H9 (cell line): ENCODE measurements around the gene ARMC5. TPM values are rescaled to one million over a fixed set of nuclear protein-coding genes. Genes with fewer than 3 reads are reported as not detected.

ENCODE experiments used
- DNase-seq: peaks from one replicate; pipeline ENCODE4 v3.0.0-alpha.2; 2017
- H2AFZ ChIP-seq: one replicate; pipeline ENCODE4 v1.6.1; 2013; ENCODE audit warnings: mild to moderate bottlenecking, low read length, control low read depth, moderate library complexity
- H2AK5ac ChIP-seq: 2 replicates; pipeline ENCODE4 v1.6.1; 2013; ENCODE audit warnings: low read length, control low read depth, mixed read lengths; ENCODE audit not compliant: insufficient read length
- H2BK120ac ChIP-seq: one replicate; pipeline ENCODE4 v1.6.1; 2013; ENCODE audit warnings: low read depth, mild to moderate bottlenecking, low read length, control low read depth, inconsistent platforms; ENCODE audit not compliant: poor library complexity, severe bottlenecking
- H2BK12ac ChIP-seq: 2 replicates; pipeline ENCODE4 v1.6.1; 2013; ENCODE audit warnings: low read length, control low read depth, mixed read lengths, low read depth; ENCODE audit not compliant: insufficient read length
- H2BK15ac ChIP-seq: 2 replicates; pipeline ENCODE4 v1.6.1; 2013; ENCODE audit warnings: low read depth, low read length, control low read depth
- H2BK20ac ChIP-seq: one replicate; pipeline ENCODE4 v1.6.1; 2013; ENCODE audit warnings: low read depth, mild to moderate bottlenecking, low read length, control low read depth, inconsistent platforms; ENCODE audit not compliant: poor library complexity, severe bottlenecking
- H2BK5ac ChIP-seq: 2 replicates; pipeline ENCODE4 v1.6.1; 2013; ENCODE audit warnings: low read length, control low read depth, mixed read lengths; ENCODE audit not compliant: insufficient read length
- H3K14ac ChIP-seq: 2 replicates; pipeline ENCODE4 v1.6.1; 2013; ENCODE audit warnings: low read length, control low read depth; ENCODE audit not compliant: insufficient read depth
- H3K18ac ChIP-seq: 2 replicates; pipeline ENCODE4 v1.6.1; 2013; ENCODE audit warnings: low read depth, mild to moderate bottlenecking, mixed read lengths, low read length, control low read depth; ENCODE audit not compliant: insufficient read length
- H3K23ac ChIP-seq: 2 replicates; pipeline ENCODE4 v1.6.1; 2013; ENCODE audit warnings: low read length, control low read depth, mixed read lengths, low read depth; ENCODE audit not compliant: insufficient read length
- H3K23me2 ChIP-seq: 2 replicates; pipeline ENCODE4 v1.6.1; 2013; ENCODE audit warnings: low read depth, mild to moderate bottlenecking, mixed read lengths, low read length, control low read depth; ENCODE audit not compliant: insufficient read length, poor library complexity, severe bottlenecking
- H3K27ac ChIP-seq: 2 replicates; pipeline ENCODE4 v1.5.1; 2013; ENCODE audit warnings: low read length, control low read depth, mixed read lengths, low read depth; ENCODE audit not compliant: insufficient read length
- H3K27me3 ChIP-seq: 2 replicates; pipeline ENCODE4 v1.6.1; 2013; ENCODE audit warnings: low read length, control low read depth, inconsistent platforms; ENCODE audit not compliant: insufficient read depth
- H3K4ac ChIP-seq: 2 replicates; pipeline ENCODE4 v1.6.1; 2013; ENCODE audit warnings: low read depth, mild to moderate bottlenecking, control low read depth, inconsistent platforms, low read length, moderate library complexity
- H3K4me1 ChIP-seq: 2 replicates; pipeline ENCODE4 v1.6.1; 2013; ENCODE audit warnings: low read length, control low read depth, inconsistent platforms; ENCODE audit not compliant: insufficient read depth
- H3K4me2 ChIP-seq: 2 replicates; pipeline ENCODE4 v1.6.1; 2013; ENCODE audit warnings: low read length, control low read depth, mixed read lengths; ENCODE audit not compliant: insufficient read length, insufficient read depth
- H3K56ac ChIP-seq: 2 replicates; pipeline ENCODE4 v1.6.1; 2013; ENCODE audit warnings: low read depth, mild to moderate bottlenecking, mixed read lengths, low read length, control low read depth; ENCODE audit not compliant: insufficient read length
- H3K79me1 ChIP-seq: 2 replicates; pipeline ENCODE4 v1.6.1; 2013; ENCODE audit warnings: low read depth, mild to moderate bottlenecking, moderate library complexity, low read length, control low read depth, inconsistent platforms; ENCODE audit not compliant: insufficient read depth, poor library complexity, severe bottlenecking
- H3K79me2 ChIP-seq: 2 replicates; pipeline ENCODE4 v1.6.1; 2013; ENCODE audit warnings: low read length, control low read depth, inconsistent platforms; ENCODE audit not compliant: insufficient read depth
- H3K9ac ChIP-seq: 2 replicates; pipeline ENCODE4 v1.6.1; 2013; ENCODE audit warnings: low read length, control low read depth, mixed read lengths; ENCODE audit not compliant: insufficient read length; ENCODE audit errors: extremely low read depth
- H3K9me3 ChIP-seq: one replicate; pipeline ENCODE4 v1.6.1; 2013; ENCODE audit warnings: low read depth, low read length, inconsistent platforms; ENCODE audit not compliant: control insufficient read depth
- H3T11ph ChIP-seq: one replicate; pipeline ENCODE4 v1.6.1; 2013; ENCODE audit warnings: mild to moderate bottlenecking, low read length, control low read depth, inconsistent platforms
- H4K20me1 ChIP-seq: one replicate; pipeline ENCODE4 v1.6.1; 2013; ENCODE audit not compliant: control insufficient read depth, insufficient read length, insufficient read depth
- H4K5ac ChIP-seq: 2 replicates; pipeline ENCODE4 v1.6.1; 2013; ENCODE audit warnings: low read depth, mild to moderate bottlenecking, mixed read lengths, low read length, control low read depth; ENCODE audit not compliant: insufficient read length
- H4K8ac ChIP-seq: replicated peaks from 2 replicates; pipeline ENCODE4 v1.6.1; 2013; ENCODE audit warnings: low read length, control low read depth, mixed read lengths, low read depth; ENCODE audit not compliant: insufficient read length
- H4K91ac ChIP-seq: 2 replicates; pipeline ENCODE4 v1.6.1; 2013; ENCODE audit warnings: low read depth, mild to moderate bottlenecking, moderate library complexity, mixed read lengths, low read length, control low read depth; ENCODE audit not compliant: insufficient read length
- H3K27ac Mint-ChIP-seq, 3 experiments: 2 replicates in 2 of 3; 3 replicates in 1 of 3; pipeline ENCODE4 v1.8.0; 2020 to 2021; ENCODE audit warnings: mixed read lengths in 3 of 3, mild to moderate bottlenecking in 1 of 3, moderate library complexity in 1 of 3
- H3K27me3 Mint-ChIP-seq: 2 replicates; pipeline ENCODE4 v1.8.0; 2021; ENCODE audit warnings: low read depth, mild to moderate bottlenecking, moderate library complexity, mixed read lengths
- H3K36me3 Mint-ChIP-seq, 3 experiments: 2 replicates in 2 of 3; 3 replicates in 1 of 3; pipeline ENCODE4 v1.8.0; 2020 to 2021; ENCODE audit warnings: low read depth in 3 of 3, mixed read lengths in 3 of 3; ENCODE audit not compliant: insufficient read depth in 1 of 3
- H3K4me1 Mint-ChIP-seq, 2 experiments: 2 replicates each; pipeline ENCODE4 v1.8.0; 2020; ENCODE audit warnings: mixed read lengths in 2 of 2
- H3K4me3 Mint-ChIP-seq, 2 experiments: 2 replicates in 1 of 2; 3 replicates in 1 of 2; pipeline ENCODE4 v1.8.0; 2020 to 2021; ENCODE audit warnings: mild to moderate bottlenecking in 2 of 2, mixed read lengths in 2 of 2, moderate library complexity in 1 of 2
- H3K9me3 Mint-ChIP-seq, 2 experiments: 2 replicates in 1 of 2; 3 replicates in 1 of 2; pipeline ENCODE4 v1.8.0; 2020; ENCODE audit warnings: mild to moderate bottlenecking in 2 of 2, mixed read lengths in 2 of 2, moderate library complexity in 1 of 2
- CTCF ChIP-seq: fragments of 200-600 bp; sonication (generic); conservative IDR thresholded peaks from 3 replicates; pipeline ENCODE4 v1.8.0; 2021; ENCODE audit warnings: antibody characterized with exemption, mild to moderate bottlenecking
- WGBS: extraction: QIAGEN DNeasy Blood & Tissue Kit; methylation state at CpG from one replicate; pipeline ENCODE4 v1.1.7; 2013; ENCODE audit warnings: missing lambda C conversion rate, low lambda C conversion rate, mixed read lengths; ENCODE audit not compliant: insufficient read length; ENCODE audit errors: extremely low coverage; 5-methylcytosine and 5-hydroxymethylcytosine counted together
- total RNA-seq: library from RNA; stranded (reverse); gene quantifications from 2 replicates; pipeline ENCODE4 v1.2.1, GENCODE V29; 2021

The ARMC5 gene
- total RNA-seq, 1 experiment from 2014 or later: 18.7 TPM

- no peak overlapping the region for H2BK20ac ChIP-seq
- H2BK15ac ChIP-seq: no peak overlapping the region
- no peak overlapping the region for H2BK12ac ChIP-seq
- TF ChIP-seq CTCF: no peak
- H2AK5ac ChIP-seq: no peak overlapping the region
- H3K79me1 ChIP-seq: no peaks in the 10 kb centered on the region
- Mint-ChIP-seq H3K4me1 (peaks cover 6% of the 10 kb centered on the region in 2 experiments; a peak in 3 of 4 replicates), H3K9me3 (peaks cover 0 to 2% of the 10 kb centered on the region in 2 experiments; a peak in 1 of 5 replicates), H3K4me3 (no peak overlapping the region), H3K27me3 (peaks cover 38% of the 10 kb centered on the region), H3K27ac (no peak overlapping the region), H3K36me3 (no peaks in the 10 kb centered on the region)
- no peak overlapping the region for H3K14ac ChIP-seq
- H3K4me1 ChIP-seq: no peaks in the 10 kb centered on the region
- H3K23me2 ChIP-seq: no peaks in the 10 kb centered on the region
- no peak overlapping the region for H3K4ac ChIP-seq
- no peak overlapping the region for H3K4me2 ChIP-seq
- no peak overlapping the region for H3K56ac ChIP-seq
- WGBS: no CpG with 5 or more reads among the region's 22 CpGs
- no peak overlapping the region for H4K8ac ChIP-seq
- H2AFZ ChIP-seq: no peak overlapping the region
- no peak overlapping the region for H2BK5ac ChIP-seq
- no peak overlapping the region for H3K23ac ChIP-seq
- H4K91ac ChIP-seq: no peak overlapping the region
- no peaks in the 10 kb centered on the region for H3K9me3 ChIP-seq
- H3K79me2 ChIP-seq: no peaks in the 10 kb centered on the region
- H2BK120ac ChIP-seq: no peak overlapping the region
- no peak overlapping the region for H3K9ac ChIP-seq
- H4K20me1 ChIP-seq: no peaks in the 10 kb centered on the region
- no peak overlapping the region for H3K27ac ChIP-seq
- no peak overlapping the region for H4K5ac ChIP-seq
- H3K18ac ChIP-seq: no peak overlapping the region
- no peaks in the 10 kb centered on the region for H3K27me3 ChIP-seq
- no peak for DNase-seq
- no peak overlapping the region for H3T11ph ChIP-seq
Measured at GRCh38 chr16:31411024-31411844, 48.1 kb upstream of the ARMC5 start.
